Measurements from ENCODE around the gene ALPP. TPM values are rescaled to one million over a fixed set of nuclear protein-coding genes. Genes with fewer than 3 reads are reported as not detected.
A peak's percentile ranks its signal among the peaks of the same experiment; 100 is the strongest.

Gene ALPP
- total RNA-seq, 1 experiment from 2014 or later, result 0.20 TPM

GRCh38 chr2:232387451-232388171, 9.1 kb downstream of the ALPP start (continued):
- TF ChIP-seq, protein P1, sequence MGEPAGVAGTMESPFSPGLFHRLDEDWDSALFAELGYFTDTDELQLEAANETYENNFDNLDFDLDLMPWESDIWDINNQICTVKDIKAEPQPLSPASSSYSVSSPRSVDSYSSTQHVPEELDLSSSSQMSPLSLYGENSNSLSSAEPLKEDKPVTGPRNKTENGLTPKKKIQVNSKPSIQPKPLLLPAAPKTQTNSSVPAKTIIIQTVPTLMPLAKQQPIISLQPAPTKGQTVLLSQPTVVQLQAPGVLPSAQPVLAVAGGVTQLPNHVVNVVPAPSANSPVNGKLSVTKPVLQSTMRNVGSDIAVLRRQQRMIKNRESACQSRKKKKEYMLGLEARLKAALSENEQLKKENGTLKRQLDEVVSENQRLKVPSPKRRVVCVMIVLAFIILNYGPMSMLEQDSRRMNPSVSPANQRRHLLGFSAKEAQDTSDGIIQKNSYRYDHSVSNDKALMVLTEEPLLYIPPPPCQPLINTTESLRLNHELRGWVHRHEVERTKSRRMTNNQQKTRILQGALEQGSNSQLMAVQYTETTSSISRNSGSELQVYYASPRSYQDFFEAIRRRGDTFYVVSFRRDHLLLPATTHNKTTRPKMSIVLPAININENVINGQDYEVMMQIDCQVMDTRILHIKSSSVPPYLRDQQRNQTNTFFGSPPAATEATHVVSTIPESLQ (CRISPR knock-in tag; IDR thresholded peaks at IDR 0.05), result no peak
- TF ChIP-seq, protein P2, sequence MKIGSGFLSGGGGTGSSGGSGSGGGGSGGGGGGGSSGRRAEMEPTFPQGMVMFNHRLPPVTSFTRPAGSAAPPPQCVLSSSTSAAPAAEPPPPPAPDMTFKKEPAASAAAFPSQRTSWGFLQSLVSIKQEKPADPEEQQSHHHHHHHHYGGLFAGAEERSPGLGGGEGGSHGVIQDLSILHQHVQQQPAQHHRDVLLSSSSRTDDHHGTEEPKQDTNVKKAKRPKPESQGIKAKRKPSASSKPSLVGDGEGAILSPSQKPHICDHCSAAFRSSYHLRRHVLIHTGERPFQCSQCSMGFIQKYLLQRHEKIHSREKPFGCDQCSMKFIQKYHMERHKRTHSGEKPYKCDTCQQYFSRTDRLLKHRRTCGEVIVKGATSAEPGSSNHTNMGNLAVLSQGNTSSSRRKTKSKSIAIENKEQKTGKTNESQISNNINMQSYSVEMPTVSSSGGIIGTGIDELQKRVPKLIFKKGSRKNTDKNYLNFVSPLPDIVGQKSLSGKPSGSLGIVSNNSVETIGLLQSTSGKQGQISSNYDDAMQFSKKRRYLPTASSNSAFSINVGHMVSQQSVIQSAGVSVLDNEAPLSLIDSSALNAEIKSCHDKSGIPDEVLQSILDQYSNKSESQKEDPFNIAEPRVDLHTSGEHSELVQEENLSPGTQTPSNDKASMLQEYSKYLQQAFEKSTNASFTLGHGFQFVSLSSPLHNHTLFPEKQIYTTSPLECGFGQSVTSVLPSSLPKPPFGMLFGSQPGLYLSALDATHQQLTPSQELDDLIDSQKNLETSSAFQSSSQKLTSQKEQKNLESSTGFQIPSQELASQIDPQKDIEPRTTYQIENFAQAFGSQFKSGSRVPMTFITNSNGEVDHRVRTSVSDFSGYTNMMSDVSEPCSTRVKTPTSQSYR (CRISPR knock-in tag; IDR thresholded peaks at IDR 0.05), result 0 out of 2 replicates have a peak, but pooled peaks have one; percentile 23
- TF ChIP-seq AR (CRISPR knock-in tag; IDR thresholded peaks at IDR 0.05), result no peak
- TF ChIP-seq RORB (CRISPR knock-in tag; IDR thresholded peaks at IDR 0.05), result no peak
- no peak for TF ChIP-seq MYBL2 (CRISPR knock-in tag; IDR thresholded peaks at IDR 0.05)
- no peak for TF ChIP-seq ZNF219 (CRISPR knock-in tag; IDR thresholded peaks at IDR 0.05; ENCODE audit: borderline replicate concordance)
- TF ChIP-seq FOXK1 (CRISPR knock-in tag; IDR thresholded peaks at IDR 0.05), result no peak
- no peak for TF ChIP-seq ATF2 (CRISPR knock-in tag; IDR thresholded peaks at IDR 0.05; ENCODE audit: borderline replicate concordance, low read depth)
- TF ChIP-seq TP53 (CRISPR knock-in tag; IDR thresholded peaks at IDR 0.05), result no peak
- no peak for TF ChIP-seq ZNF121 (CRISPR knock-in tag; IDR thresholded peaks at IDR 0.05)
- TF ChIP-seq CREM (CRISPR knock-in tag; IDR thresholded peaks at IDR 0.05), result no peak
- TF ChIP-seq IRF2 (CRISPR knock-in tag; IDR thresholded peaks at IDR 0.05; ENCODE audit: borderline replicate concordance, low read depth), result no peak
- no peak for TF ChIP-seq ZNF232 (CRISPR knock-in tag; IDR thresholded peaks at IDR 0.05)
- TF ChIP-seq, protein P3, sequence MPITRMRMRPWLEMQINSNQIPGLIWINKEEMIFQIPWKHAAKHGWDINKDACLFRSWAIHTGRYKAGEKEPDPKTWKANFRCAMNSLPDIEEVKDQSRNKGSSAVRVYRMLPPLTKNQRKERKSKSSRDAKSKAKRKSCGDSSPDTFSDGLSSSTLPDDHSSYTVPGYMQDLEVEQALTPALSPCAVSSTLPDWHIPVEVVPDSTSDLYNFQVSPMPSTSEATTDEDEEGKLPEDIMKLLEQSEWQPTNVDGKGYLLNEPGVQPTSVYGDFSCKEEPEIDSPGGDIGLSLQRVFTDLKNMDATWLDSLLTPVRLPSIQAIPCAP (CRISPR knock-in tag; IDR thresholded peaks at IDR 0.05), result 0 out of 2 replicates have a peak, but pooled peaks have one; percentile 37
- no peak for TF ChIP-seq ETV6 (CRISPR knock-in tag; IDR thresholded peaks at IDR 0.05)
- TF ChIP-seq, protein P4, sequence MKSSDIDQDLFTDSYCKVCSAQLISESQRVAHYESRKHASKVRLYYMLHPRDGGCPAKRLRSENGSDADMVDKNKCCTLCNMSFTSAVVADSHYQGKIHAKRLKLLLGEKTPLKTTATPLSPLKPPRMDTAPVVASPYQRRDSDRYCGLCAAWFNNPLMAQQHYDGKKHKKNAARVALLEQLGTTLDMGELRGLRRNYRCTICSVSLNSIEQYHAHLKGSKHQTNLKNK (CRISPR knock-in tag; IDR thresholded peaks at IDR 0.05), result no peak
- no peak for TF ChIP-seq TEAD4 (CRISPR knock-in tag; IDR thresholded peaks at IDR 0.05)
- no peak for TF ChIP-seq JAZF1 (CRISPR knock-in tag; IDR thresholded peaks at IDR 0.05)
- no peak; the same call in 1 of the 2 replicates for TF ChIP-seq HMGXB4 (CRISPR knock-in tag; IDR thresholded peaks at IDR 0.05)
- no peak for TF ChIP-seq ZBTB43 (CRISPR knock-in tag; IDR thresholded peaks at IDR 0.05)
- TF ChIP-seq FOXP4 (CRISPR knock-in tag; IDR thresholded peaks at IDR 0.05), result no peak; the same call in 1 of the 2 replicates
- TF ChIP-seq ZNF263 (CRISPR knock-in tag; IDR thresholded peaks at IDR 0.05; ENCODE audit: low read depth), result no peak
- TF ChIP-seq NFYB (CRISPR knock-in tag; conservative IDR thresholded peaks at IDR 0.05; ENCODE audit: low read depth), result no peak
